Ovary (tissue), 9 donors: ENCODE data around the gene FLYWCH1. TPM values are rescaled to one million over a fixed set of nuclear protein-coding genes. Genes with fewer than 3 reads are reported as not detected.

Source experiments
- DNase-seq, 5 donors: peaks; one replicate each; pipeline ENCODE4 v3.0.0-alpha.2; 2019 to 2020
- H3K27ac ChIP-seq, 2 donors: fragments of 200-600 bp; one replicate each; pipeline versions ENCODE4 v1.5.1 to v1.8.0; 2019 to 2022
- H3K27me3 ChIP-seq: fragments of 200-600 bp; one replicate; pipeline ENCODE4 v1.8.0; 2022
- H3K36me3 ChIP-seq: fragments of 200-600 bp; sonication (generic); one replicate; pipeline ENCODE4 v1.5.1; 2019
- H3K4me1 ChIP-seq: one replicate; pipeline ENCODE4 v1.8.1; 2013; ENCODE audit warnings: mild to moderate bottlenecking, moderate library complexity; ENCODE audit not compliant: insufficient read depth
- H3K4me3 ChIP-seq: fragments of 200-600 bp; sonication (generic); one replicate; pipeline ENCODE4 v1.5.1; 2017
- H3K9me3 ChIP-seq, 2 donors: fragments of 200-600 bp in 1 of 2; sonication (generic) in 1 of 2; one replicate each; pipeline versions ENCODE4 v1.5.1 to v1.8.1; 2013 to 2019; ENCODE audit warnings: mild to moderate bottlenecking in 1 of 2, moderate library complexity in 1 of 2
- EP300 ChIP-seq: sonication (generic); formaldehyde crosslinking; IDR thresholded peaks from one replicate; pipeline ENCODE4 v1.6.1; 2017; ENCODE audit warnings: antibody characterized with exemption
- POLR2A ChIP-seq: fragments of 450-650 bp; IDR thresholded peaks from one replicate; pipeline ENCODE4 v1.6.1; 2017; ENCODE audit warnings: antibody characterized with exemption, mild to moderate bottlenecking, moderate library complexity
- WGBS, 3 donors: extraction: QIAGEN DNeasy Blood & Tissue Kit in 1 of 3; methylation state at CpG; one replicate each; pipeline versions ENCODE4 v1.1.5 to v1.1.7; 2013 to 2017; 5-methylcytosine and 5-hydroxymethylcytosine counted together
- intact Hi-C, 4 donors: fragments of 100-400 bp; cut with DNase I; formaldehyde crosslinking; loops; one replicate each; pipeline versions ENCODE4 v1.11.0 to v1.15.1; 2022 to 2023
- polyA plus RNA-seq, 2 donors: library from polyadenylated mRNA; stranded (reverse); fragments of 200-250 nt in 1 of 2; fragments of 350-450 nt in 1 of 2; fragmentation: Illumina TruSeq in 1 of 2; extraction: RNeasy Lipid Tissue Mini Kit (QIAGEN cat#74804) in 1 of 2; gene quantifications; one replicate each; pipeline ENCODE4 v1.2.3, GENCODE V29; 2013 to 2014
- total RNA-seq, 7 donors: library from RNA; depleted of rRNA in 2 of 7; stranded (reverse); fragments of >200 nt in 2 of 7; fragmentation: NEBNext Ultra II Directional in 3 of 7; extraction: Animal tissue kit (Norgen Biotek cat#: 25700) in 3 of 7; gene quantifications; one replicate each; pipeline versions ENCODE4 v1.1.0 to v1.2.4, GENCODE V29; 2016 to 2023
- TF ChIP-seq, protein P1 (sequence below), 3 donors: fragments of 450-650 bp in 2 of 3; fragments of 200-600 bp in 1 of 3; IDR thresholded peaks; one replicate each; pipeline versions ENCODE4 v1.5.1 to v1.8.0; 2016 to 2022; ENCODE audit warnings: antibody characterized with exemption in 3 of 3, mild to moderate bottlenecking in 1 of 3
- donor health status: DM: no; HTN: no; CAD: no; lungs with moderate emphysema.
- donor health status: DM: no; HTN: no; CAD: no.
- donor health status: Bipolar disorder and iron deficiency.
- donor health status: DM: yes; HTN: yes; CAD: no.
- donor health status: DM: no; HTN: no; CAD: no.
- donor health status: DM: yes; HTN: yes; CAD: no.

Gene FLYWCH1
- total and polyA plus RNA-seq, 9 donors: 2.2 to 66.9 (median 39.0) TPM

DNA sequence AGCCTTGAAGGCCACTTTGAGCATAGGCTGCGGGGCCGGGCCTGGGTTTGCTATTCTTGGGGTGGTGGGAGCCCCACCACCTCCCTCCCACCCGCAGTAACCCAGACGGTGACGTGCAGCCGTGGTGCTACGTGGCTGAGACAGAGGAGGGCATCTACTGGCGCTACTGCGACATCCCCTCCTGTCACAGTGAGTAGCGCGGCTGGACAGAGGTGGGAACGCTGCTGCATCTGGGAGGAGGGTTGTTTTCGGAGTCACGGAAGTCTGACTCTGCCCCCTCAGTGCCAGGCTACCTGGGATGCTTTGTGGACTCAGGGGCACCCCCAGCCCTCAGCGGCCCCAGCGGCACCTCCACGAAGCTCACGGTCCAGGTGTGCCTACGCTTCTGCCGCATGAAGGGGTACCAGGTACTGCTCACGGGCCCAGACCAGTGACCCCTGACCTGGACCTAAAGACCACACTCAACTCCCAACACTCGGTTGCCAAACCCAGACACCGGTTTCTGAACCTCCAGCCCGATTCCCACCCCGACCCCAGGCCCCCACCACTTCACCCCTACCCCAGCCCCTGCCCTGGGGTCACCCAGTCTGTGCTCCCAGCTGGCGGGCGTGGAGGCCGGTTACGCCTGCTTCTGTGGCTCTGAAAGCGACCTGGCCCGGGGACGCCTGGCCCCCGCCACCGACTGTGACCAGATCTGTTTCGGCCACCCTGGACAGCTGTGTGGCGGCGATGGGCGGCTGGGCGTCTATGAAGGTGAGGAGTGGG is 54.5 kb downstream of the FLYWCH1 start:
- H3K27ac ChIP-seq: no peak overlapping the region
- peak in 1 of 5 donors; percentile 13 for DNase-seq
- no peak for TF ChIP-seq EP300
- TF ChIP-seq, protein P1, sequence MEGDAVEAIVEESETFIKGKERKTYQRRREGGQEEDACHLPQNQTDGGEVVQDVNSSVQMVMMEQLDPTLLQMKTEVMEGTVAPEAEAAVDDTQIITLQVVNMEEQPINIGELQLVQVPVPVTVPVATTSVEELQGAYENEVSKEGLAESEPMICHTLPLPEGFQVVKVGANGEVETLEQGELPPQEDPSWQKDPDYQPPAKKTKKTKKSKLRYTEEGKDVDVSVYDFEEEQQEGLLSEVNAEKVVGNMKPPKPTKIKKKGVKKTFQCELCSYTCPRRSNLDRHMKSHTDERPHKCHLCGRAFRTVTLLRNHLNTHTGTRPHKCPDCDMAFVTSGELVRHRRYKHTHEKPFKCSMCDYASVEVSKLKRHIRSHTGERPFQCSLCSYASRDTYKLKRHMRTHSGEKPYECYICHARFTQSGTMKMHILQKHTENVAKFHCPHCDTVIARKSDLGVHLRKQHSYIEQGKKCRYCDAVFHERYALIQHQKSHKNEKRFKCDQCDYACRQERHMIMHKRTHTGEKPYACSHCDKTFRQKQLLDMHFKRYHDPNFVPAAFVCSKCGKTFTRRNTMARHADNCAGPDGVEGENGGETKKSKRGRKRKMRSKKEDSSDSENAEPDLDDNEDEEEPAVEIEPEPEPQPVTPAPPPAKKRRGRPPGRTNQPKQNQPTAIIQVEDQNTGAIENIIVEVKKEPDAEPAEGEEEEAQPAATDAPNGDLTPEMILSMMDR (IDR thresholded peaks at IDR 0.05): no peak
- peaks cover 16% of the 10 kb centered on the region for H3K27me3 ChIP-seq
- intact Hi-C loops: no loop called here
- 50 to 52% (median 51%) methylated on average over 37 to 39 of the region's 39 CpGs for WGBS, 3 donors
- no peaks in the 10 kb centered on the region for H3K9me3 ChIP-seq
- no peak overlapping the region for H3K4me3 ChIP-seq
- H3K36me3 ChIP-seq: no peaks in the 10 kb centered on the region
- peaks cover 13% of the 10 kb centered on the region for H3K4me1 ChIP-seq

DNA sequence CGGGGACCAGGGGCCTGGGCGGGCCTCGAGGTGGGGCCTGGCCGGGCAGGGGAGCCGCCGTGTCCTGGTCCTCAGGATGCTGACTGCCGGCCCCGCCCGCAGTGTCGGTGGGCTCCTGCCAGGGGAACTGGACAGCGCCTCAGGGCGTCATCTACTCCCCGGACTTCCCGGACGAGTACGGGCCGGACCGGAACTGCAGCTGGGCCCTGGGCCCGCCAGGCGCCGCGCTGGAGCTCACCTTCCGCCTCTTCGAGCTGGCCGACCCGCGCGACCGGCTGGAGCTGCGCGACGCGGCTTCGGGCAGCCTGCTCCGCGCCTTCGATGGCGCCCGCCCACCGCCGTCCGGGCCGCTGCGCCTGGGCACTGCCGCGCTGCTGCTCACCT is 55.1 kb downstream of the FLYWCH1 start:
- Histone ChIP-seq H3K27ac (no peak overlapping the region), H3K9me3 (no peaks in the 10 kb centered on the region), H3K4me1 (peaks cover 13% of the 10 kb centered on the region), H3K36me3 (no peaks in the 10 kb centered on the region), H3K4me3 (no peak overlapping the region), H3K27me3 (peaks cover 16% of the 10 kb centered on the region)
- TF ChIP-seq EP300 (no peak), POLR2A (no peak)
- TF ChIP-seq, protein P1 (IDR thresholded peaks at IDR 0.05): no peak
- peak in 1 of 5 donors; percentile 24 for DNase-seq
- intact Hi-C loops: no loop called here
- WGBS, 3 donors: 2 to 5% methylated on average over 40 to 46 of the region's 46 CpGs; no CpG with 5 or more reads in 1 of the 3 donors

DNA sequence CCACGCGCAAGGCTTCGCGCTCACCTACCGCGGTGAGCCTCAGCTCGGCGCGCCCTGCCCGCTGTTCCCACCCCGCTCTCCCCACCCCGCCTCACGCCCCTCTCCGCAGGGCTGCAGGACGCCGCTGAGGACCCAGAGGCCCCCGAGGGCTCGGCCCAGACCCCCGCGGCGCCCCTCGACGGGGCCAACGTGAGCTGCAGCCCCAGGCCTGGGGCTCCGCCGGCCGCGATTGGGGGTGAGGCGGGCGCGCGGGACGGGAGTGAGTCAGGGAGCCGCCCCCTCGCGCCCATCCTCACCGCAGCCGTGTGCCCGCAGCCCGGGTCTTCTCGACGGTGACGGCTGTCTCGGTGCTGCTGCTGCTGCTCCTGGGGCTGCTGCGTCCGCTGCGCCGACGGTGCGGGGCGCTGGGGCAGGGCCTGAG is 55.5 kb downstream of the FLYWCH1 start:
- intact Hi-C loops: no loop called here
- TF ChIP-seq, protein P1 (IDR thresholded peaks at IDR 0.05): no peak
- TF ChIP-seq POLR2A: no peak
- TF ChIP-seq EP300: no peak
- Histone ChIP-seq H3K4me1 (peaks cover 13% of the 10 kb centered on the region), H3K9me3 (no peaks in the 10 kb centered on the region), H3K27ac (no peak overlapping the region), H3K4me3 (no peak overlapping the region), H3K36me3 (no peaks in the 10 kb centered on the region), H3K27me3 (peaks cover 16% of the 10 kb centered on the region)
- DNase-seq: peak in 1 of 5 donors; percentile 10
- 8 to 25% (median 11%) methylated on average over 17 to 51 of the region's 51 CpGs for WGBS, 3 donors

DNA sequence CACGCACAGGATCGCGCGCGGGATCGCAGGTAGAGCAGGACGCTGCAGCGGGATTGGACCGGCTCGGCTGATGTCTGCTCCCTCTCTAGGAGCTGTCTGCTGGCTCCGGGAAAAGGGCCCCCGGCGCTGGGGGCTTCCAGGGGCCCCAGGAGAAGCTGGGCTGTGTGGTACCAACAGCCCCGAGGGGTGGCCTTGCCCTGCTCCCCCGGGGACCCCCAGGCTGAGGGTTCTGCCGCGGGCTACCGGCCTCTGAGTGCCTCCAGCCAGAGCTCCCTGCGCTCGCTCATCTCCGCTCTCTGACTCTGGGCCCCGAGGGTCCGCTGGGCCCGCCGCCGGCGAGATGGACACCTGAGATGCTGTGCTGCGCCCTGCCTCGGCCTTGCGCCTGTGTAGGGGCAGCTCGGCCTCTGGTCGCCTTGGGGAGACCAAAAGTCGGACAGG is 56.0 kb downstream of the FLYWCH1 start:
- peaks cover 16% of the 10 kb centered on the region for H3K27me3 ChIP-seq
- H3K4me1 ChIP-seq: peaks cover 13% of the 10 kb centered on the region

More for the DNA sequence above, 56.0 kb downstream of the FLYWCH1 start:
- intact Hi-C loops: no loop called here
- Histone ChIP-seq H3K9me3 (no peaks in the 10 kb centered on the region), H3K36me3 (no peaks in the 10 kb centered on the region), H3K27ac (no peak overlapping the region), H3K4me3 (no peak overlapping the region)
- WGBS, 3 donors: 49 to 53% (median 49%) methylated on average over 33 of the region's 33 CpGs
- TF ChIP-seq EP300 (no peak), POLR2A (no peak)
- TF ChIP-seq, protein P1 (IDR thresholded peaks at IDR 0.05): no peak
- DNase-seq: peak in 1 of 5 donors; percentile 14
